ENCODE results near the gene TLX3. TPM values are rescaled to one million over a fixed set of nuclear protein-coding genes. Genes with fewer than 3 reads are reported as not detected.
A peak's percentile ranks its signal among the peaks of the same experiment; 100 is the strongest.

Gene TLX3
- total RNA-seq, 3 donors from 2014 or later: not detected

GRCh38 chr5:171315386-171315891 is 6.4 kb downstream of the TLX3 start:
- no peak for DNase-seq
- Histone ChIP-seq H3K4me3 (no peak overlapping the region), H3K36me3 (ENCODE audit: low read depth) (no peaks in the 10 kb centered on the region), H3K9me3 (no peaks in the 10 kb centered on the region), H3K4me1 (ENCODE audit: low read depth) (peaks cover 25% of the 10 kb centered on the region)
- no peak for TF ChIP-seq CTCF (IDR thresholded peaks at IDR 0.05)
- intact Hi-C loops (cut with DNase I, micrococcal nuclease): no loop called here
- ATAC-seq: no peak

GRCh38 chr5:171315925-171316257 is 6.8 kb downstream of the TLX3 start:
- Histone ChIP-seq H3K4me3 (no peak overlapping the region), H3K9me3 (no peaks in the 10 kb centered on the region), H3K4me1 (ENCODE audit: low read depth) (peaks cover 24% of the 10 kb centered on the region), H3K36me3 (ENCODE audit: low read depth) (no peaks in the 10 kb centered on the region)
- ATAC-seq: no peak
- intact Hi-C loops (cut with DNase I, micrococcal nuclease): no loop called here
- no peak for DNase-seq
- no peak for TF ChIP-seq CTCF (IDR thresholded peaks at IDR 0.05)

- no peaks in the 10 kb centered on the region for H3K36me3 ChIP-seq (ENCODE audit: low read depth)
- intact Hi-C loops (cut with DNase I, micrococcal nuclease): no loop called here
- H3K9me3 ChIP-seq: no peaks in the 10 kb centered on the region
- H3K4me1 ChIP-seq (ENCODE audit: low read depth): peaks cover 18% of the 10 kb centered on the region
- ATAC-seq: peak; percentile 26
- H3K4me3 ChIP-seq: no peak overlapping the region
- no peak for TF ChIP-seq CTCF (IDR thresholded peaks at IDR 0.05)
- no peak for DNase-seq
Observed at GRCh38 chr5:171316258-171317121, 7.4 kb downstream of the TLX3 start.

GRCh38 chr5:171317230-171317629 is 8.2 kb downstream of the TLX3 start:
- intact Hi-C loops (cut with DNase I, micrococcal nuclease): no loop called here
- ATAC-seq (no peak), DNase-seq (no peak)
- no peak for TF ChIP-seq CTCF (IDR thresholded peaks at IDR 0.05)
- H3K4me3 ChIP-seq: no peak overlapping the region
- H3K36me3 ChIP-seq (ENCODE audit: low read depth): no peaks in the 10 kb centered on the region
- H3K9me3 ChIP-seq: no peaks in the 10 kb centered on the region
- peaks cover 10% of the 10 kb centered on the region for H3K4me1 ChIP-seq (ENCODE audit: low read depth)

GRCh38 chr5:171318026-171318425 is 9.0 kb downstream of the TLX3 start:
- Histone ChIP-seq H3K4me3 (no peak overlapping the region), H3K36me3 (ENCODE audit: low read depth) (no peaks in the 10 kb centered on the region), H3K4me1 (ENCODE audit: low read depth) (peaks cover 5% of the 10 kb centered on the region), H3K9me3 (no peaks in the 10 kb centered on the region)
- intact Hi-C loops (cut with DNase I, micrococcal nuclease): no loop called here
- DNase-seq (no peak), ATAC-seq (no peak)
- TF ChIP-seq CTCF (IDR thresholded peaks at IDR 0.05): no peak
